HG02571 (cell line): ENCODE measurements around the gene SF3B6.

Experiments
- ATAC-seq: cut with Tn5 transposase; IDR thresholded peaks from one replicate; pipeline ENCODE4 v1.9.1; 2021; ENCODE audit warnings: mild to moderate bottlenecking, moderate library complexity; ENCODE audit not compliant: unreplicated experiment

Gene SF3B6

DNA sequence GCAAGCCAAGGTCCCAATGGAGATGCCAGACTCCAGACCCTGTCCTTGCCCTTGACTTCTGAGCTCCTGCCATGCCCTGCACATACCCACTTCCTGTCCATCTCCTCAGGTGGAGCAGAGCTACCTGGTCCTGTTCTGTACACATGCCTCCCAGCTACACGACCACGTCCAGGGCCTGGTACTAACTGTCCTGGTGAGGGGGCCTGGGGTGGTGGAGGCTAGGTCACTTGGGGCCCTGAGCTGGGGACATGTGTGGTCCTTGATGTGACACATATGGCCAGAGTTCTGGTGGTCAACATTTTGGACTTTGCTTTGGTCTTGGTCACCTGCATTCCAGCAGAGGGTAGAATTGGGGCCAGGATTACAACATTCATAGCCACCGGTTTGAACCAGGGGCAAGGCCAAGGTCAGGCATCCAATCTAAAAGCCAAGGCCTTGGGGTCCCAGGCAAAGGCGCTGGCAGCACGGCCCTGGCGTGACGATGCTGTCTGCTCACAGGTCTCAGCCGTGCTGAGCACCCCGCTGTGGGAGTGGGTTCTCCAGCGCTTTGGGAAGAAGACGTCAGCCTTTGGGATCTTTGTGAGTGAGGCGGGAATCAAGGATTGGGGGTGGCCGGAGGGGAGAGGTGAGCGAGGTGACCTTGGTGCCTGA, 53.7 kb downstream of the SF3B6 start:
- ATAC-seq, result no peak

GRCh38 chr2:24021122-24021998, 54.8 kb downstream of the SF3B6 start:
- no peak for ATAC-seq

DNA sequence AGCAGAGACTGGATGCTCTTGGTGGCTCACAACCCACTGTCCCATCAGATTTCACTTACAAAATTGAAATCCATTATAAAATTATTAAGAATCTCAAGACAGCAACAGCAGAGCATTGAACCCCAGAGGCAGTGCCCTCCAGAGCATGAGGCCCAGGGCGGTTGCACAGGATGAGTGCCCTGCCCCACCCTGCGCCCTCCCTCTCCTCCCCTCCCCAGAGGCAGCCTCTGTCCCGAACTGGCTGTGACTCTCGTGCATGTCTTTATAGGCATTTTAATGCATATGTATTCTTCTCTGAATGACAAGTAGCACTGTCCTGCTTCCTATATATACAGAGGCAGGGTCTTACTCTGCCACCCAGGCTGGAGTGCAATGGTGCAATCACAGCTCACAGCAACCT, 55.9 kb downstream of the SF3B6 start:
- ATAC-seq, result no peak

DNA sequence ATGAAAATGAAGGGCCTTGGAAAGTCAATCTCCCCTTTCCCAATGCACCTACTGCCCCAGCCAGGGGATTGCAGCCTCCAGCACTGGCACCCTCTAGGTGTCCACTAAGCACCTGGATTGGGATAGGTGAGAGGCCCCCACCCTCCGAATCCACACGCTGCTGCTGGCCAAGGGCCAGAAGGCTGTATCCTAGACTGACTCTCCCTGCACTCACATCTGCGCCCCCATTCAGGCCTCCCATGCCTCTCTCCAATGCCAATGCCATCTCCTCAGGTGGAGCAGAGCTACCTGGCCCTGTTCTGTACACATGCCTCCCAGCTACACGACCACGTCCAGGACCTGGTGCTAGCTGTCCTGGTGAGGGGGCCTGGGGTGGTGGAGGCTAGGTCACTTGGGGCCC, 56.4 kb downstream of the SF3B6 start:
- ATAC-seq, result no peak

DNA sequence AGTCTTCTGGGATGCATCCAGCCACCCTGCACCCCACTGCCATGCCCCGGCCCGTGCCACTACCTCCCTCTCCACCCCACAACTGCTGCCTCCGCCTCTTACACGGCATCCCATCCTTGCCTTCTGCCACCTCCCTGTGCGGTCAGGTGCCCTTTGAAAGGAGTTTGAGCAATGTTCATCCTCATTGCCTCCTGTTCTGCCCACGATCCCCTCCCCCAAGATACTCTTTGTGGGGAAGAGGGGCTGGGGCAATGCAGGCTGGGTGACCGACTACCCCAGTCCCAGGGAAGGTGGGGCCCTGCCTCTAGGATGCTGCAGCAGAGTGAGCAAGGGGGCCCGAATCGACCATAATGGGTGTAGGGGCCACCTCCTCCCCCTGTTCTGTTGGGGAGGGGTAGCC, 57.9 kb downstream of the SF3B6 start:
- no peak for ATAC-seq

GRCh38 chr2:24017711-24018110, 58.4 kb downstream of the SF3B6 start:
- no peak for ATAC-seq
